Endodermal cell (in vitro differentiated cells): Measurements from ENCODE around the gene AMMECR1. TPM values are rescaled to one million over a fixed set of nuclear protein-coding genes. Genes with fewer than 3 reads are reported as not detected.

ENCODE experiments used
- DNase-seq: peaks from one replicate; pipeline ENCODE4 v3.0.0-alpha.2; 2017
- H3K27ac ChIP-seq: 2 replicates; pipeline ENCODE4 v1.5.1; 2013; ENCODE audit warnings: mild to moderate bottlenecking, low read depth, low read length, moderate library complexity
- H3K27me3 ChIP-seq: 2 replicates; pipeline ENCODE4 v1.6.1; 2013; ENCODE audit warnings: mild to moderate bottlenecking, low read length, moderate library complexity; ENCODE audit not compliant: insufficient read depth, control insufficient read depth, poor library complexity, severe bottlenecking
- H3K36me3 ChIP-seq: 2 replicates; pipeline ENCODE4 v1.7.0; 2013; ENCODE audit warnings: mild to moderate bottlenecking, low read length, moderate library complexity; ENCODE audit not compliant: control insufficient read depth, insufficient read depth
- H3K4me1 ChIP-seq: one replicate; pipeline ENCODE4 v1.7.0; 2013; ENCODE audit warnings: low read length; ENCODE audit not compliant: control insufficient read depth, insufficient read depth
- H3K4me3 ChIP-seq: 2 replicates; pipeline ENCODE4 v1.5.1; 2013; ENCODE audit warnings: mild to moderate bottlenecking, low read length, moderate library complexity
- H3K9ac ChIP-seq: 2 replicates; pipeline ENCODE4 v1.6.1; 2013; ENCODE audit warnings: mild to moderate bottlenecking, low read length, moderate library complexity; ENCODE audit not compliant: poor library complexity, severe bottlenecking; ENCODE audit errors: extremely low read depth
- H3K9me3 ChIP-seq: 2 replicates; pipeline ENCODE4 v1.6.1; 2013; ENCODE audit warnings: mild to moderate bottlenecking, low read length, moderate library complexity; ENCODE audit not compliant: control insufficient read depth
- H3K27ac Mint-ChIP-seq: 2 replicates; pipeline ENCODE4 v1.8.0; 2020; ENCODE audit warnings: mixed read lengths
- H3K27me3 Mint-ChIP-seq: 2 replicates; pipeline ENCODE4 v1.8.0; 2021; ENCODE audit warnings: mild to moderate bottlenecking, mixed read lengths; ENCODE audit not compliant: insufficient read depth
- H3K36me3 Mint-ChIP-seq: 2 replicates; pipeline ENCODE4 v1.8.0; 2020; ENCODE audit warnings: low read depth, mixed read lengths
- H3K4me1 Mint-ChIP-seq: 2 replicates; pipeline ENCODE4 v1.8.0; 2020; ENCODE audit warnings: mixed read lengths
- H3K4me3 Mint-ChIP-seq: 2 replicates; pipeline ENCODE4 v1.8.0; 2020; ENCODE audit warnings: mild to moderate bottlenecking, moderate library complexity, mixed read lengths
- H3K9me3 Mint-ChIP-seq: 2 replicates; pipeline ENCODE4 v1.8.0; 2020; ENCODE audit warnings: mild to moderate bottlenecking, mixed read lengths
- WGBS, 2 experiments: methylation state at CpG; one replicate each; pipeline versions ENCODE4 v1.1.5 to v1.1.7; 2013; ENCODE audit warnings: missing lambda C conversion rate in 2 of 2, mixed read lengths in 1 of 2; ENCODE audit not compliant: insufficient coverage in 1 of 2, insufficient read length in 1 of 2; 5-methylcytosine and 5-hydroxymethylcytosine counted together
- total RNA-seq, 2 donors: library from RNA; stranded (reverse); fragmentation: NEBNext Ultra II Directional in 1 of 2; extraction: Animal tissue kit (Norgen Biotek cat#: 25700) in 1 of 2; gene quantifications; 2 replicates in 1 of 2; 3 replicates in 1 of 2; pipeline ENCODE4 v1.2.1, GENCODE V29; 2021
- TF ChIP-seq, protein P1 (sequence below): fragments of 200-600 bp; sonication (generic); conservative IDR thresholded peaks from 2 replicates; pipeline ENCODE4 v1.5.0; 2021; ENCODE audit warnings: antibody characterized with exemption, mild to moderate bottlenecking

AMMECR1 gene
- total RNA-seq, 2 donors from 2014 or later: 26.8 to 62.2 TPM

GRCh38 chrX:110267874-110268273 is 50.0 kb downstream of the AMMECR1 start:
- Histone ChIP-seq H3K36me3 (peaks cover 5% of the 10 kb centered on the region), H3K4me3 (no peak overlapping the region), H3K27ac (no peak overlapping the region), H3K27me3 (no peaks in the 10 kb centered on the region), H3K9me3 (no peaks in the 10 kb centered on the region), H3K4me1 (peaks cover 7% of the 10 kb centered on the region), H3K9ac (no peak overlapping the region)
- H3K27me3 Mint-ChIP-seq: no peaks in the 10 kb centered on the region
- no peaks in the 10 kb centered on the region for H3K36me3 Mint-ChIP-seq
- TF ChIP-seq, protein P1, sequence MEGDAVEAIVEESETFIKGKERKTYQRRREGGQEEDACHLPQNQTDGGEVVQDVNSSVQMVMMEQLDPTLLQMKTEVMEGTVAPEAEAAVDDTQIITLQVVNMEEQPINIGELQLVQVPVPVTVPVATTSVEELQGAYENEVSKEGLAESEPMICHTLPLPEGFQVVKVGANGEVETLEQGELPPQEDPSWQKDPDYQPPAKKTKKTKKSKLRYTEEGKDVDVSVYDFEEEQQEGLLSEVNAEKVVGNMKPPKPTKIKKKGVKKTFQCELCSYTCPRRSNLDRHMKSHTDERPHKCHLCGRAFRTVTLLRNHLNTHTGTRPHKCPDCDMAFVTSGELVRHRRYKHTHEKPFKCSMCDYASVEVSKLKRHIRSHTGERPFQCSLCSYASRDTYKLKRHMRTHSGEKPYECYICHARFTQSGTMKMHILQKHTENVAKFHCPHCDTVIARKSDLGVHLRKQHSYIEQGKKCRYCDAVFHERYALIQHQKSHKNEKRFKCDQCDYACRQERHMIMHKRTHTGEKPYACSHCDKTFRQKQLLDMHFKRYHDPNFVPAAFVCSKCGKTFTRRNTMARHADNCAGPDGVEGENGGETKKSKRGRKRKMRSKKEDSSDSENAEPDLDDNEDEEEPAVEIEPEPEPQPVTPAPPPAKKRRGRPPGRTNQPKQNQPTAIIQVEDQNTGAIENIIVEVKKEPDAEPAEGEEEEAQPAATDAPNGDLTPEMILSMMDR: no peak
- no CpG with 5 or more reads among the region's 2 CpGs for WGBS, 2 experiments
- H3K9me3 Mint-ChIP-seq: peaks cover 2% of the 10 kb centered on the region
- no peak overlapping the region for H3K4me3 Mint-ChIP-seq
- no peak for DNase-seq
- no peak overlapping the region for H3K27ac Mint-ChIP-seq
- peaks cover 20% of the 10 kb centered on the region for H3K4me1 Mint-ChIP-seq

DNA sequence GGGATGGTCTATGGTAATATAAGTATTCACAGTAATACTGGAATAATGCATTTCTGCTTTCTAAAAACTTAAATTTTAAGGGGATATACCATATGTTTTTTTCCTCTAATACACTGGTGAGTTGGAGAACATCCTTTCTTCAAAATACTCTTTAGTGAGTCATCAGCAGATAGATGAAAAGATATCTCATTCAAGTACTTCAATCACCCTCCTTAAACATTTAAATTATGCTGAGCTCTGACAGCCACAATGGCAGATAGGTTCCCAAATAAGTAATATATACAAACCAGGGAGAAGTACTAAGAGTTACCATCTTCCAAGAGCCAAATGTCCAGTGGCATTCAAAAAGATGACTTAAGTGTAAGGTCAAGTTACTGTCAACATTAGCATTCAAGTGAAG is 52.2 kb downstream of the AMMECR1 start:
- DNase-seq: no peak
- H3K4me3 Mint-ChIP-seq: no peak overlapping the region

GRCh38 chrX:110259117-110259516 is 58.8 kb downstream of the AMMECR1 start:
- Histone ChIP-seq H3K27me3 (no peaks in the 10 kb centered on the region), H3K9ac (no peak overlapping the region), H3K4me3 (no peak overlapping the region), H3K9me3 (no peaks in the 10 kb centered on the region), H3K4me1 (no peaks in the 10 kb centered on the region), H3K36me3 (peaks cover 12% of the 10 kb centered on the region), H3K27ac (no peak overlapping the region)
- TF ChIP-seq, protein P1: no peak
- Mint-ChIP-seq H3K4me1 (peaks cover 6% of the 10 kb centered on the region), H3K27me3 (no peaks in the 10 kb centered on the region), H3K27ac (no peak overlapping the region), H3K36me3 (peaks cover 6% of the 10 kb centered on the region), H3K4me3 (no peak overlapping the region), H3K9me3 (no peaks in the 10 kb centered on the region)
- no peak for DNase-seq
- no CpG with 5 or more reads among the region's 1 CpG for WGBS, 2 experiments

More for the DNA sequence above, 52.2 kb downstream of the AMMECR1 start:
- H3K27ac ChIP-seq: no peak overlapping the region
- H3K36me3 ChIP-seq: peaks cover 12% of the 10 kb centered on the region
- H3K9ac ChIP-seq: no peak overlapping the region
- TF ChIP-seq, protein P1: no peak
- Mint-ChIP-seq H3K27ac (no peak overlapping the region), H3K27me3 (no peaks in the 10 kb centered on the region), H3K36me3 (peaks cover 6% of the 10 kb centered on the region), H3K9me3 (peaks cover 2% of the 10 kb centered on the region), H3K4me1 (peaks cover 12% of the 10 kb centered on the region)
- no peaks in the 10 kb centered on the region for H3K4me1 ChIP-seq
- H3K4me3 ChIP-seq: no peak overlapping the region
- no peaks in the 10 kb centered on the region for H3K27me3 ChIP-seq
- H3K9me3 ChIP-seq: no peaks in the 10 kb centered on the region
